Spinal cord (tissue), 10 donors: ENCODE results near the gene FBXL14. TPM values are rescaled to one million over a fixed set of nuclear protein-coding genes. Genes with fewer than 3 reads are reported as not detected.
A peak's percentile ranks its signal among the peaks of the same experiment; 100 is the strongest.

Source experiments
- DNase-seq, 6 donors: peaks; one replicate each; pipeline versions ENCODE4 v3.0.0 to v3.0.0-alpha.2; 2013 to 2015; ENCODE audit warnings: low spot score in 6 of 6, low read depth in 4 of 6
- H3K27ac ChIP-seq: one replicate; pipeline ENCODE4 v1.5.1; 2013; ENCODE audit warnings: low read depth, low read length, control low read depth
- H3K27me3 ChIP-seq: one replicate; pipeline ENCODE4 v1.6.1; 2013; ENCODE audit warnings: low read length; ENCODE audit not compliant: control insufficient read depth, insufficient read depth
- H3K36me3 ChIP-seq: one replicate; pipeline ENCODE4 v1.6.1; 2013; ENCODE audit warnings: low read length; ENCODE audit not compliant: control insufficient read depth, insufficient read depth
- H3K4me1 ChIP-seq: one replicate; pipeline ENCODE4 v1.6.1; 2013; ENCODE audit warnings: low read length; ENCODE audit not compliant: control insufficient read depth, insufficient read depth
- H3K4me3 ChIP-seq: one replicate; pipeline ENCODE4 v1.5.1; 2013; ENCODE audit warnings: low read depth, low read length, control low read depth
- H3K9me3 ChIP-seq: one replicate; pipeline ENCODE4 v1.6.1; 2013; ENCODE audit warnings: low read length; ENCODE audit not compliant: control insufficient read depth, insufficient read depth
- WGBS: methylation state at CpG from one replicate; pipeline ENCODE4 v1.1.5; 2013; ENCODE audit warnings: missing lambda C conversion rate; ENCODE audit not compliant: insufficient coverage; 5-methylcytosine and 5-hydroxymethylcytosine counted together
- polyA plus RNA-seq, 2 donors: library from polyadenylated mRNA; unstranded; fragments of 120-200 nt; gene quantifications; one replicate each; pipeline ENCODE4 v1.2.1, GENCODE V29; 2013; ENCODE audit not compliant: insufficient read length in 2 of 2
- total RNA-seq, 2 donors: library from RNA; depleted of rRNA in 1 of 2; stranded (reverse); fragments of 120-200 nt in 1 of 2; fragments of >200 nt in 1 of 2; gene quantifications; one replicate each; pipeline versions ENCODE4 v1.2.3 to v1.2.4, GENCODE V29; 2013 to 2014
- donor health status: healthy.

Gene FBXL14
- total and polyA plus RNA-seq, 4 donors: 11.0 to 17.1 (median 15.8) TPM

DNA sequence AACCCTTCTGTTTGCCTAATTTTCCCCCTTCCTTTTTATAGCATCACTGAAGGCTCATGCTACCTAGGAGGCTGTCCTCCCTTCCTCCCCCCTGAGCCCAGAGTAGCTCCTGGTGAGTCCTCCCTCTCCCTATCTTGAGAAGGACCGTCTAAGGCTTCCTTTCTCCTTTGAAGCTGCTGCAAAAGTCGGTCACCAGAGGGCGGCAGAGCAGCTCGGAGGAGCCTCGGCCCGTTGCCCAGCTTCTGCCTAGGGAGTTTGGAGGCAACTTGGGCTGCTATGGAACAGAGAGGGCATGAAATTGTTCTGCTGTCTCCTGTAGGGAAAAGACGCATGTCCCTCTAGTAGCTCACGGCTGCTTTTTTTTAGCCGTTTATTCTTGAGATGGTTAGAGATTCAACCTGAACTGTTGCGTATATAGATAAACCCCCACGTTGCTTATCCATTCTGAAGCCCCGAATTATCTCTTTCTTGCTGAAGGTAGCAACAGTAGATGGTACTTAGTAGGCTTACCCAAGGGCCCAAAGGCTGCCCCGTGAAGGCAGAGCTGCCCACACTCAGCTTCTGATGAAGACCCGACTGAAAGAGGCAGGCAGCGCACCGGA, 40.3 kb upstream of the FBXL14 start:
- peaks cover 29% of the 10 kb centered on the region for H3K4me1 ChIP-seq
- DNase-seq: peak in 2 of 6 donors; percentile 94 to 95
- H3K27ac ChIP-seq: no peak overlapping the region

DNA sequence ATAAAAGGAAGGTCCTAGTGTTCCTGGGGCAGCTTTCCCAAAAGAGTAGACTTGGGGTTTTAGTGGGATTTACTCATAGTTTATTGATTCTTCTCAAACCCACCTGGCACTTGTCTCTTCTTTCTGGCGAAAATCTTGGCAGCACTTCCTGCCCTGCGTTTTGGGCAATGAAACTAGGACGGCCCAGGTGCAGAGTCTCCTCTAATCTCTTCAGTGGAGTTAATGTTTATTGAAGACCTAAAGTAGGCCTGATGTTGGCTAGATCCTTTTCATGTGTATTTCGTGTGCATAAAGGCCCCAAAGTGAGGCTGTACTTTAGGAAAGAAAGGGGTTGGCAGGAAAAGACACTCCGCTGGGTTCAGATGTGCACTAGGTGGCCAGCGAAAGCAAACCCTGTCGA, 39.8 kb upstream of the FBXL14 start:
- Histone ChIP-seq H3K9me3 (no peaks in the 10 kb centered on the region), H3K27me3 (peaks cover 27% of the 10 kb centered on the region), H3K4me1 (peaks cover 34% of the 10 kb centered on the region), H3K36me3 (peaks cover 8% of the 10 kb centered on the region), H3K27ac (no peak overlapping the region), H3K4me3 (no peak overlapping the region)
- no peak for DNase-seq
- WGBS: 66% methylated on average over 4 of the region's 7 CpGs

More for the DNA sequence above, 40.3 kb upstream of the FBXL14 start:
- WGBS: 44% methylated on average over 14 of the region's 16 CpGs
- peaks cover 25% of the 10 kb centered on the region for H3K27me3 ChIP-seq
- peaks cover 13% of the 10 kb centered on the region for H3K36me3 ChIP-seq
- no peak overlapping the region for H3K4me3 ChIP-seq
- no peaks in the 10 kb centered on the region for H3K9me3 ChIP-seq

DNA sequence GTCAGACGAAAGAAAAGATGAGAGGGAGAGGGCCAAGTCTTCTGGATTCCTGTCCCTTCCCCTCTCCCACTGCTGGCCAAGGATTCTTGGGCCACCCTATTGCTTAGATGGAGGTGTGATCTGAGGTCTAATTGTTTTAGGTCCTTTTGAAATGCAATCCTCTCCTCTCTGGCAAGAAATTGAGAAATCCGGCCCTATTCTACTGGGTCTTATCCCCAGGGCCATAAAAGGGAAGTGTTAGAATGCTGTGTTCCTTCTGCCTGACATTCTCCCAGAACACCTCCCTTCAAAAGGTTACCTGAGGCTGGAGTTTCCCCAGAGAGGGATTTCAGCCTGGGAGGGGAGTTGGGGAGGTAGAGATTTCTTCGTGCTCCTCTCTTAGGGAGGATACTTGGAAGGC, 39.1 kb upstream of the FBXL14 start:
- Histone ChIP-seq H3K27ac (no peak overlapping the region), H3K36me3 (peaks cover 7% of the 10 kb centered on the region), H3K4me3 (no peak overlapping the region), H3K27me3 (peaks cover 30% of the 10 kb centered on the region), H3K9me3 (no peaks in the 10 kb centered on the region), H3K4me1 (peaks cover 39% of the 10 kb centered on the region)
- WGBS: no CpG with 5 or more reads among the region's 3 CpGs
- no peak for DNase-seq

DNA sequence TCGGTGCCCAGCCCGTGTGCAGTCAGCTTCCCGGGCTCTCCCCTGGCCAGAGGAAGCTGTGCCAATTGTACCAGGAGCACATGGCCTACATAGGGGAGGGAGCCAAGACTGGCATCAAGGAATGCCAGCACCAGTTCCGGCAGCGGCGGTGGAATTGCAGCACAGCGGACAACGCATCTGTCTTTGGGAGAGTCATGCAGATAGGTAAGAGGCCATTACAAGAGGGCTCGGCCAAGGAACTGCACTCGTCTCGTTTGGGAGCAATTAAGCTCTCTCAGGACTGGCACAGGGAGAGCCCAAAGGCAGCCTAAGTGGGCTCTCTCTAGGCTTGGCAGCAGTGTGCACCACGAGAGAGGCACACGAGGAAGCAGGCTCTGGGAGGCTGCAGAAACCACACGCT, 38.3 kb upstream of the FBXL14 start:
- Histone ChIP-seq H3K27ac (no peak overlapping the region), H3K9me3 (no peaks in the 10 kb centered on the region), H3K4me3 (no peak overlapping the region), H3K27me3 (peaks cover 30% of the 10 kb centered on the region), H3K36me3 (peaks cover 7% of the 10 kb centered on the region), H3K4me1 (peaks cover 39% of the 10 kb centered on the region)
- WGBS: 42% methylated on average over 14 of the region's 14 CpGs
- peak in 2 of 6 donors; percentile 36 to 59 for DNase-seq

DNA sequence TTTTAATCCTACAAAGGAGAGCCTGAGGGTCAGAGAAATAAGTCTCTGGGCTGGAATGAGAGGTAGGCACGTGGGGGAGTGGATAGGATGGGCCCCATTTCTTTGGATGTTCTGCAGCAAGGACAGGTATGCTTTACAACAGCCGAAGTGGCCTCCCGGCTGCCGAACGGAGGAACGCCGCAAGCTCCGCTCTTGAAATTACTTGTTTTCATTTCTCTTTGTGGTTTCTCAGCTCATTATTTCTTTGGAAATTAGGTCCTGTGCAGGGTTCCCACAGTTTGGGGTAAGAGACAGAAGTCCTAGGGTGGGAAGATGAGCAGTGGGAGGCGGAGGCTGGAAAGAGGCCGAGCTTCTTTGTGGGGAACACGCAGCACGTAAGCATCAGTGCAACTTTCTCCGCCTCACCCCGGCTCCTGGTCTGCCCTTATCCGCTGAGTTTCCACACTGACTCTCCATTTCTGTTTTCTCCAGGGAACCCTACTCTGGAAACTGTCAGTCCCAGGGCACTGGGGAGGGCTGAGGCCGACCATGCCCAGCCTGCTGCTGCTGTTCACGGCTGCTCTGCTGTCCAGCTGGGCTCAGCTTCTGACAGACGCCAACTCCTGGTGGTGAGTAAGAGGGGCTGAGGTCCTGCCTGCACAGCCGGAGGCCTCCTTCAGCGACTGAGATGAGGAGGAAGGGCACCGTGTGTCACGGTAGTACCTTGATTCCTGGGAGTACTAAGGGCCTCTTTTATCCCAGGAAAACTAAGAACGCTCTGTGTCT, 36.6 kb upstream of the FBXL14 start:
- DNase-seq: peak in 1 of 6 donors; percentile 36
- Histone ChIP-seq H3K4me3 (peak overlapping the region; percentile 38), H3K27me3 (peaks cover 30% of the 10 kb centered on the region), H3K36me3 (peaks cover 7% of the 10 kb centered on the region), H3K4me1 (peaks cover 39% of the 10 kb centered on the region), H3K27ac (no peak overlapping the region), H3K9me3 (no peaks in the 10 kb centered on the region)
- WGBS: 31% methylated on average over 17 of the region's 23 CpGs

DNA sequence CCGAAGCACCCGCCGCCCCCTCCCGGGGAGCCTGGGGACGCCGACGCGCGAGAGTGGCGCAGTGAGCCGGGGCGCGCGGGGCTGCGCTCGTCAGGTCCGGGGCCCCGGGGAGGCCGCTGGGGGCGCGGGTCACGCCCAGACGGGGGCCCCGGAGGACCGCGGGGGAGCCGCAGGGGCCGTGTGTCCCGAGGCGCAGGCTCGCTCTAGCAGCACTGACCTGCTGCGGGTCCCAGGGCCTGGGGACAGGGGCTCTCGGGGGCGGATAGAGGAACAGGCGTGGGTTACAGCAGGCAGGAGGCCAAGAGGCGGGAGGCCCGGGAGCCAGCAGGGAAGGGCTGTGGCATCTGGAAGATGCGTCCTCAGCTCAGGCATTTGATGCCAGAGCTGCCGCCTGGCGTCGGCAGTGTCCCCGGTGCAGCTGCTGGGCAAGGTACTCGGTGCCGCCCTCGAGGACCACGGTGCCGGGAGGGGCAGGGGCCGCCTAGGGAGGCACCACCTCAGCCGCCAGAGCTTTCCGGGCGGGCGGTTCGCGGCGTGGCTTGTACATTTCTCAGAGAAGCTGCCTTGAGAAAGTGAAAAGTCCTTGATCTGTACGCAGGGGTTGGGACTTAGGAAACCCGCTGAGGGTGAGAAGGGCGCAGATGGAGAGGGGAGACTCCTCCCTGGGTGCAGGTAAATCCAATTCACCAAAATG, 35.9 kb upstream of the FBXL14 start:
- Histone ChIP-seq H3K4me3 (peak overlapping the region; percentile 38), H3K9me3 (no peaks in the 10 kb centered on the region), H3K4me1 (peaks cover 39% of the 10 kb centered on the region), H3K36me3 (peaks cover 7% of the 10 kb centered on the region), H3K27me3 (peaks cover 30% of the 10 kb centered on the region), H3K27ac (no peak overlapping the region)
- WGBS: 2% methylated on average over 56 of the region's 58 CpGs
- peak in 2 of 6 donors; percentile 79 to 87 for DNase-seq

DNA sequence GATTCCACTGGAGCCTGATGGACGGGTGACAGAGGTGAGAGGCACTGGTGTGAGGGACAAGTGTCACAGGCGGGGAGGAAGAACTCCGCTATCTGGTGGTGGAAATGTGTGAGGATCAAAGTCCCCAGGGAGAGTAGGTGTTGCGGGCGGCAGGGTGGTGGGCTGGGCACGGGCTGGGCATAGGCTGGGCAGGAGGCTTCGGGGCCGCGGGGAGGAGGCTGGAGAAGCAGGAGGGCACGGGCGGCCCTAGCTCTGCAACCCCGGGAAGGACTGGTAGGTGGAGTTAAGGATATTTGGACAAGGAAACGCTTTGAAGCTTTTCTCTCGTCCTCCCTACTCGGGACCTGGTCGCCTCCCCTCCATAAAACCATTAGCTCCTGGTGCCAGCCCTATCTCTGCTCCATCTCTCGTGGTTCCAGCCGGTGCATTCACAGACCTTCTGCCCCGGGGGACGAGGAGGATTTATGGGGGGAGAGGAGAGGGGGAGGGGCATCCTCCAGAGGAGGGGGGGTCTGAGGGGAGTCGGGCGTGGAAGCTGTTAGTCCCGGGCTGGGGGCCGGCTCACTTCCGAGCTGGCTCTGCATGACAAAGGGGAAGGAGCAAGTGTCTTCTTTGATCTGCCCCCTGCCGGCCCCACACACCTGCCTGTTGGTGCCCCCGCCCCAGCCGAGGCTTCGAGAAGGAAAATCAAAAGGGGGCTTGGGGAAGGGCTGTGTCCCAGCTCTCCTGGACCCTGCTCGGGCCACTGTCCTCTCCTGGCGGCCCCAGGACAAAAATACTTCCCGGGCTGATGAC, 35.2 kb upstream of the FBXL14 start:
- Histone ChIP-seq H3K27ac (no peak overlapping the region), H3K9me3 (no peaks in the 10 kb centered on the region), H3K4me1 (peaks cover 34% of the 10 kb centered on the region), H3K4me3 (peak overlapping the region; percentile 38), H3K36me3 (peaks cover 7% of the 10 kb centered on the region), H3K27me3 (peaks cover 30% of the 10 kb centered on the region)
- WGBS: 11% methylated on average over 22 of the region's 32 CpGs
- peak in 2 of 6 donors; percentile 55 to 77 for DNase-seq

DNA sequence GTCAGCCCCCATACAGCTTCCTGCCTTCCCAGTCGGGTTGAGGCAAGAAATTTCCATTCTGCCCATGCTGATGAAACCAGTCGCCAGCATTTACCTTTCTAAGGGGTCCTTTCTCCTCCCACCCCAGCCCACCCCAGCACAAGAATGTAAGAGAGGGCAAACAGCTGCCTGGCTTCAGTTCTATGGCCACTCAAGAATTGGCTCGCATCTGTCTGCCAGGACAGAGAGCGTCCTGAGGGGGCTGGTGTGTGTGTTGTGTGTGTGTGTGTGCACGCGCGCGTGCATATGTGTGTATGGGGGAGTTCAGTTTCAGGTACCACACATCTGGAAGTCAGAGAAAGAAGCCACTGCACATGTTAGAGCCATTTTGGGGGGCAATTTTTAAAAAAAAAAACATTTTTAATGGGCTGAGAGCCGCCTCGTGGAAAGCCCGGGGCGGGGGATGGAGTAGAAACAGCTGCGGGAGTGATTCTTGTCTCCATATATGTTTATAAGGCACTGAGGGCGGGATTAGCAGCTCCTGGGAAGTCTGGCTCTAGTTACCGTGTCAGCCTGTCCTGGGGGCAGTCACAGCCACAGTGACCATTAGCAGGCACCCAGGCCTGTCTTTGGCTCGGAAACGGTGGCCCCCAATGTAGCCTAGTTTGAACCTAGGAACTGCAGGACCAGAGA, 34.4 kb upstream of the FBXL14 start, which contains the start of gene WNT5B:
TSS of gene WNT5B (plus strand) at position 566 of the 672 bp plus-strand sequence. CDS start 2,124 bp downstream, outside the sequence.
- H3K27me3 ChIP-seq: peaks cover 30% of the 10 kb centered on the region
- H3K9me3 ChIP-seq: no peaks in the 10 kb centered on the region
- 58% methylated on average over 12 of the region's 17 CpGs for WGBS
- peaks cover 7% of the 10 kb centered on the region for H3K36me3 ChIP-seq
- peaks cover 34% of the 10 kb centered on the region for H3K4me1 ChIP-seq
- no peak for DNase-seq
- H3K4me3 ChIP-seq: peak within 1 kb of the TSS; percentile 38
- no peak within 1 kb of the TSS for H3K27ac ChIP-seq

DNA sequence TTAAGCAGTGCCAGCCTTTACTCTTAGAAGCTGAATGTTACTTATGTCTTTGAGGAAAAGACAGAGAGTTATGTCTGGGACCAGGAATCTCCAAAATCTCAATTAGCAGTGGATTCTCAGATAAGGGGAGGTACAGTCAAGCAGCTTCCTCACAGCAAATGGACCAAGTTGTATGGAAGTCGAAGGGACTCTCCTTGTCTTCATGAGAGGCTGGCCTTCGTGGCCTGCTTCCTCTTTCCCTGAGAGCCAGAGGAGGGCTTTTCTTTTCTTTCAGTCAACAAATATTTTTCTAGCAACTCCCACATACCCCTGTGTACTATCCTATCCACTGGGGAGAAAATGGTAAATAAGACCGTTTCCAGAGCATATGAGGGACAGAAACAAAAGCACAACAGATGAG, 28.0 kb upstream of the FBXL14 start:
- H3K27me3 ChIP-seq: no peaks in the 10 kb centered on the region
- no peak overlapping the region for H3K4me3 ChIP-seq
- H3K4me1 ChIP-seq: no peaks in the 10 kb centered on the region
- no peaks in the 10 kb centered on the region for H3K36me3 ChIP-seq
- DNase-seq: no peak
- no peak overlapping the region for H3K27ac ChIP-seq
- H3K9me3 ChIP-seq: no peaks in the 10 kb centered on the region
- no CpG with 5 or more reads among the region's 3 CpGs for WGBS
